ENCODE measurements around the gene NRN1L. TPM values are rescaled to one million over a fixed set of nuclear protein-coding genes. Genes with fewer than 3 reads are reported as not detected.

Gene NRN1L
- total and polyA plus RNA-seq, 2 donors (not counting 3 experiments of a cell fraction or from before 2014, with no cell fraction given): 0.37 TPM; not detected in 1

DNA sequence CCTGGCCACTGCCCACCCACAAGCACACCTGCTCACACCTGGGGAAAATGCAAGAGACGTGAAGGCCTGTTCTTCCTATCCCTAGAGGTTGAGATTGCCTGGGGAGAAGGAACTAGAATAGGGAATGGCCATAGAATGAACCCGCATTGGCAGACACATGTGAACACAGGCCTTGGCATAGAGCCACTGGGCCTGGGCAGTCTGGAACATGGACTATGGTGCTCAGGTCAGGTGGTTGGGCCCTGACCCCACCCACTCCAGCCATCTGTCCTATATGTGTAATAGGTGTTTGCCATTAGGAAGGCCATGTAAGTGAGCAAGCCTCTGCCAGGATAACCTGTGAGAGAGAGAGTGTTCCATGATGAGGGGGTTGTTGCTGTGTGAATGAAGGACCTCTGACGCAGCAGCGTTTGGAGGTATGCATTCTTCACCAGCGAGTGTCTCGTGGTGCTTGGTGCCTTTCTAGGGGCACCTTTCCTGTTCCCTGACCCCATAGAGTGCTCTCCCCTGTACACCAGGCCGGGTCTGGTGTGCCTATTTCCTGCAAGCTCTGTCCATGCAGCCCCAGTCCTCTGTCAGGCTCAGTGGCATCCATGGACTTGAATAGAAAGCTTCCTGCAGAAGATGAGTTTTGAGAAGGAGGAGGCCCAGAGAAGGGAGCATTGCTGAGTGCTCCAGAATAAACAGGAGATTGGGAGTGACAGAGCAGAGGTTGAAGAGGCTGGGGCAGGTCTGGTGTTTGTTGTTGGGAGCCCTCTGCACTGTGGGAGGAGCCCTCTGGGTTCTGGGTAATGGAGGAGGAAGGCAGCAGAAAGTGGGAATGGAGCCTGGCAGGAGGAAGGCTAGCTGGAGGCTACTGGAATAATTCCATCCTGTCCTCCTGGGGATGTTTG lies 31.4 kb downstream of the NRN1L start:
- DNase-seq (ENCODE audit: low read depth, low spot score) (no peak), FAIRE-seq (no peak)
- ChIA-PET CTCF (interaction anchor here (0.7 to 2.4 kb wide), 7 partner anchors 10 to 243 kb away, joined by 3 to 7 read pairs (median 4); no protein-coding TSS in a partner anchor), POLR2A (no interaction called here)
- Histone ChIP-seq H3K9me3 (replicated peaks; ENCODE audit: control insufficient read depth, insufficient read depth, low read length) (no peaks in the 10 kb centered on the region), H3K9ac (replicated peaks; ENCODE audit: extremely low read depth, insufficient read depth, low read length) (no peak overlapping the region), H4K20me1 (replicated peaks; ENCODE audit: control insufficient read depth, extremely low read depth, insufficient read depth, low read length) (no peaks in the 10 kb centered on the region), H3K4me1 (ENCODE audit: control insufficient read depth, extremely low read depth, insufficient read depth, low read length) (no peaks in the 10 kb centered on the region), H2AFZ (ENCODE audit: low read depth, low read length) (no peak overlapping the region), H3K4me2 (ENCODE audit: insufficient read depth, low read length) (no peak overlapping the region), H3K36me3 (ENCODE audit: control insufficient read depth in 2 of 2, extremely low read depth in 1 of 2, insufficient read depth in 2 of 2, low read length in 2 of 2) (peaks cover 0 to 17% of the 10 kb centered on the region in 2 experiments), H3K9me1 (replicated peaks; ENCODE audit: control insufficient read depth, extremely low read depth, insufficient read depth, low read length) (no peaks in the 10 kb centered on the region), H3K79me2 (ENCODE audit: control insufficient read depth, insufficient read depth, low read length) (no peaks in the 10 kb centered on the region), H3K27ac (ENCODE audit: insufficient read depth, low read depth, low read length) (no peak overlapping the region), H3K27me3 (ENCODE audit: control insufficient read depth in 2 of 2, insufficient read depth in 2 of 2, low read length in 2 of 2) (no peaks in the 10 kb centered on the region), H3K4me3 (replicated peaks in 1 of 3; ENCODE audit: insufficient read depth in 1 of 3, low read depth in 1 of 3, low read length in 3 of 3) (no peak overlapping the region)
- no TSS peak for BruUV-seq (replicated peaks)
- intact Hi-C loops (cut with micrococcal nuclease): no loop called here
- TF ChIP-seq JUN (IDR thresholded peaks at IDR 0.05; ENCODE audit: borderline replicate concordance, insufficient read depth, insufficient read length, low read depth): no peak
- no peak for TF ChIP-seq EZH2 (IDR thresholded peaks at IDR 0.05; ENCODE audit: borderline replicate concordance, low read depth, low read length, severe bottlenecking)
- no peak for TF ChIP-seq POLR2A (IDR thresholded peaks at IDR 0.05; ENCODE audit: low read depth, low read length)
- TF ChIP-seq GATA2 (IDR thresholded peaks at IDR 0.05; ENCODE audit: insufficient read depth, insufficient read length, low read depth, low read length): no peak
- dilution Hi-C loops (cut with MboI; ENCODE audit: extremely low pct_ligation_motif_present, low sequenced_read_pairs): loop anchor here (25.0 kb wide), 1 partner anchor 229 kb away; no protein-coding TSS in a partner anchor

DNA sequence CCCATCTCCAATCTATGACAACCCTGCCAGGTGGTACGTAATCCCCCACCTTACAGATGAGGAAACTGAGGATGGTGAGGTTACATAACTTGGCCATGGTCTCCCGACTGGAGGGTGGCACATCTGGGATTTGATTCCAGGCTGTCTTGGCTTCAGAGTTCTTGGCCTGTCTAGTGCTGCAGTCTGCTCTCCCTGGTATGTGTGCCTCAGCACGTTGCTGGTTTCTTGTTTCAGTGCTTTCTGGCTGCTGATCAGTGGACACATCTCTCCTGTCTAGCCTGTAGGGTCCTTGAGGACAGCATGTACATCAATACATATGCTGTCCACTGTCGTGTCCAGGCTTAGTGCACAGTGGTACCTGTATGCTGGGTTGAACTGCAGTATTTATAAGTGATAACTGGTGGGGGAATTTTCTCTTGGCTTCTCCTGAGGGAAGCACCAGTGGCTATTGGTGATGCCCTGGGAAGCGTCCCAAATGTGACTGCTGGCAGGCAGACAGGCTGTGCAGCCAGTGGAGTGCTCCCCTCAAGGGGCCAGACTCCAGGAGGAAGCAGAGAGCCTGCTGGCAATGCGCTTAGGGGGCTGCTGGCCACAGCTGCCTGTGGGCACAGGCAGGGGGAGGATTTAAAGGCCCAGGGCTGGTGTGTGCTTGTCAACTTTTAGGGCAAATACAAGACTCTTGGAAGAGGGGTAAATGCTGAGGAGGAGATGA lies 32.6 kb downstream of the NRN1L start:
- no TSS peak for BruUV-seq (replicated peaks)
- Histone ChIP-seq H3K27me3 (ENCODE audit: control insufficient read depth in 2 of 2, insufficient read depth in 2 of 2, low read length in 2 of 2) (no peaks in the 10 kb centered on the region), H3K9ac (replicated peaks; ENCODE audit: extremely low read depth, insufficient read depth, low read length) (no peak overlapping the region), H3K79me2 (ENCODE audit: control insufficient read depth, insufficient read depth, low read length) (no peaks in the 10 kb centered on the region), H3K36me3 (ENCODE audit: control insufficient read depth in 2 of 2, extremely low read depth in 1 of 2, insufficient read depth in 2 of 2, low read length in 2 of 2) (peaks cover 0 to 14% of the 10 kb centered on the region in 2 experiments), H3K9me3 (replicated peaks; ENCODE audit: control insufficient read depth, insufficient read depth, low read length) (no peaks in the 10 kb centered on the region), H3K4me3 (replicated peaks in 1 of 3; ENCODE audit: insufficient read depth in 1 of 3, low read depth in 1 of 3, low read length in 3 of 3) (no peak overlapping the region), H3K27ac (ENCODE audit: insufficient read depth, low read depth, low read length) (no peak overlapping the region), H3K4me1 (ENCODE audit: control insufficient read depth, extremely low read depth, insufficient read depth, low read length) (no peaks in the 10 kb centered on the region), H4K20me1 (replicated peaks; ENCODE audit: control insufficient read depth, extremely low read depth, insufficient read depth, low read length) (no peaks in the 10 kb centered on the region), H3K9me1 (replicated peaks; ENCODE audit: control insufficient read depth, extremely low read depth, insufficient read depth, low read length) (no peaks in the 10 kb centered on the region), H2AFZ (ENCODE audit: low read depth, low read length) (no peak overlapping the region), H3K4me2 (ENCODE audit: insufficient read depth, low read length) (no peak overlapping the region)
- dilution Hi-C loops (cut with MboI; ENCODE audit: extremely low pct_ligation_motif_present, low sequenced_read_pairs): loop anchor here (25.0 kb wide), 1 partner anchor 230 kb away; no protein-coding TSS in a partner anchor
- TF ChIP-seq POLR2AphosphoS5 (IDR thresholded peaks at IDR 0.05; ENCODE audit: insufficient read depth, low read depth, low read length): no peak
- TF ChIP-seq JUN (IDR thresholded peaks at IDR 0.05; ENCODE audit: borderline replicate concordance, insufficient read depth, insufficient read length, low read depth): no peak
- intact Hi-C loops (cut with micrococcal nuclease): no loop called here
- DNase-seq (ENCODE audit: low read depth, low spot score) (no peak), FAIRE-seq (no peak)
- ChIA-PET POLR2A (no interaction called here), CTCF (interaction anchor here (0.8 to 1.7 kb wide), 5 partner anchors 9 to 396 kb away, joined by 3 to 6 read pairs (median 5); no protein-coding TSS in a partner anchor)
